ENCODE measurements around the gene GATAD1.

Gene GATAD1

DNA sequence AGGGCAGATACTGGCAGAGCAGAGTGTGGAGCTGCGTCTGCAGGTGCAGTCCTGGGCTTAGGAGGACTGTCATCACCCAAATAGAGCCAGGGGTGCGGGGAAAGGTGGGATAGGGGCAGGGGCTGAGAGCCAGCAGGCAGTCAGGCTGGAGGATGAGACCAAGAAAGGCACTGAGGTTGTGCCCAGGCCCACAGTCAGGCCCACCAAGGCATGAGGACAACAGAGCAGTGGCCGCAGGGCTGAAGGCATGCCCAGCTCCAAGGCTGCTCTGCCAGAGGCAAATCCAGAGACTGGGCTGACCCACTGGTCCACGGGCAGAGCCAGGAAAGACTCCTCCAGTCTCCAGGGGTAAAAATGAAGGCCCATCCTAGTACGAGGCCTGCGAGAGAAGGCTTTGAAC lies 24.4 kb upstream of the GATAD1 start:
- TF ChIP-seq CTCF (IDR thresholded peaks at IDR 0.05; ENCODE audit: borderline replicate concordance, control extremely low read depth, extremely low read depth, insufficient read depth, missing control alignments), result no peak
- in situ Hi-C loops (cut with MboI; ENCODE audit: low sequenced_read_pairs, unreplicated experiment), result no loop called here

GRCh38 chr7:92423710-92424131 lies 23.6 kb upstream of the GATAD1 start:
- DNase-seq (ENCODE audit: low spot score), result no peak
- in situ Hi-C loops (cut with MboI; ENCODE audit: low sequenced_read_pairs, unreplicated experiment), result no loop called here
- no peak for TF ChIP-seq CTCF (IDR thresholded peaks at IDR 0.05; ENCODE audit: borderline replicate concordance, control extremely low read depth, extremely low read depth, insufficient read depth, missing control alignments)

More for the DNA sequence above, 24.4 kb upstream of the GATAD1 start:
- no peak for DNase-seq (ENCODE audit: low spot score)

DNA sequence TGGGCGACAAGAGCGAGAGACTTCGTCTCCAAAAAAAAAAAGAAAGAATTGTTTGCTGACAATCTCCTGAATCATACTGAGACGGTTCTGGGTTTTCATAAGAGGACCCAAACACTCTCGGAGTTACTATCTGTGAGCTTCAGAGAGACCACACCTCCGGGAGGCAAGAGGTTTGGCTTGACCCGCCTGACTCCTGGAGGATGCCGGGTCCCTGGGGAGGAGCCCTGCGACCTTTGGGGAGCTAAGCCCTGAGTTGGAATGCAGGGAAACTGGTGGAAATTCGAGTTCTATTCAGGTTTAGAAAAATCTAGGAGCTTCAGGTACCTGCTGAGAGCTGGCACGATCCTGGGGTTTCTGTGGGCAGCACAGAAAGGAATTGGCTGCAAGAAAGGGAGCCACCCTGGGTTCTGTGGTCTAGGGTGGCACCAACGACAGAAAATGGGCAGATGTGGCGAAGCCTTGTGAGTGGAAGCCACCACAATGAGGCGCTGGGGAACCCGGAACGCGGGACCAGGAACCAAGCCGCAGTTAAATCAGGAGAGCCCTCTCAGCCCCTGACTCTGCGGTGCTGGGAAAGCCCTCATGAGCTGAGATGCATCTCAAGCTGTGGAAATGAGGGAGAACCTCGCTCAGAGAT lies 21.9 kb upstream of the GATAD1 start:
- no peak for DNase-seq (ENCODE audit: low spot score)
- in situ Hi-C loops (cut with MboI; ENCODE audit: low sequenced_read_pairs, unreplicated experiment), result no loop called here
- TF ChIP-seq CTCF (IDR thresholded peaks at IDR 0.05; ENCODE audit: borderline replicate concordance, control extremely low read depth, extremely low read depth, insufficient read depth, missing control alignments), result no peak

- TF ChIP-seq CTCF (IDR thresholded peaks at IDR 0.05; ENCODE audit: borderline replicate concordance, control extremely low read depth, extremely low read depth, insufficient read depth, missing control alignments), result no peak
- DNase-seq (ENCODE audit: low spot score), result no peak
- in situ Hi-C loops (cut with MboI; ENCODE audit: low sequenced_read_pairs, unreplicated experiment), result no loop called here
Measured at GRCh38 chr7:92427193-92427592, 20.1 kb upstream of the GATAD1 start.

DNA sequence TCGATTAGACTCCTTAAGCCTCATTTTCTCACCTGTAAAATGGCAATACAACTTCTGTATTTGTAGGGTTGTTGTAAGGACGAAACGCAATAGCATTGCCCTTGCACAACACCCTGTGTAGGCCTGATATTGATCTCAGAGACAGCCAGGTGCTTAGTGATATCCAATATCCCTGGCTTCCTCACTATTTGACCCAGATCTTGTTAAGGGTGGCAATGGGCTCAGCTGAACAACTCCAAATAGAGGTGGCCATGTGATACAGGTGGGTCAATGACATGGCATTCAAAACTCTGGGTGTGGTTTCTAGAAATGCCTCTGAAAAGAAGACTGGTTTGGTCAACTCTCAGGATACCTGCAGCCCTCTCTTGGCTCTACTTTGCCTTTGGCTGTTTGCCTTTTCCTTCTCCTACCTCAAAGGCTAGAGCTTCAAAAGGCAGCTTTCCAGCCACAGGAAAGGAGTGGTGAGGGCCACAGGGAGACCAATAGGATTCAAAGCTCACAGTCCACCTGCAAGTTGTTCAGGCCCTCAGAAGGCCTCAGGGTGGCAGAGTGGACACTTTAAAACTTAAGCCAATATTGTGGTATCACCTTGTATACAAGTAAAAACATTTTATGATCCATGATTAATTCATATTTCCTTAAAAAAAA lies 14.9 kb upstream of the GATAD1 start:
- TF ChIP-seq CTCF (IDR thresholded peaks at IDR 0.05; ENCODE audit: borderline replicate concordance, control extremely low read depth, extremely low read depth, insufficient read depth, missing control alignments), result no peak
- in situ Hi-C loops (cut with MboI; ENCODE audit: low sequenced_read_pairs, unreplicated experiment), result no loop called here
- no peak for DNase-seq (ENCODE audit: low spot score)

GRCh38 chr7:92433019-92433418 lies 14.3 kb upstream of the GATAD1 start:
- DNase-seq (ENCODE audit: low spot score), result no peak
- in situ Hi-C loops (cut with MboI; ENCODE audit: low sequenced_read_pairs, unreplicated experiment), result no loop called here
- no peak for TF ChIP-seq CTCF (IDR thresholded peaks at IDR 0.05; ENCODE audit: borderline replicate concordance, control extremely low read depth, extremely low read depth, insufficient read depth, missing control alignments)

Measured in GM13976 (cell line).